Natural killer cell treated with Interleukin-12 subunit alpha and Interleukin-12 subunit beta and Interleukin-15 and Interleukin-18, amount 100 ng/mL, for 72 hours (primary cell): ENCODE data around the gene RFX4. TPM values are rescaled to one million over a fixed set of nuclear protein-coding genes. Genes with fewer than 3 reads are reported as not detected.

Source experiments
- ATAC-seq, 2 donors: fragments of 150-1000 bp; cut with Tn5 transposase in 1 of 2; sonication (Bioruptor Pico), chemical (Tn5 transposase) in 1 of 2; 2 replicates each; pipeline ENCODE4 v1.10.0; 2021
- DNase-seq: peaks from one replicate; pipeline ENCODE4 v3.0.0; 2022; ENCODE audit warnings: low spot score
- H3K27ac Mint-ChIP-seq, 2 donors: 1 replicate in 1 of 2; 2 replicates in 1 of 2; pipeline ENCODE4 v1.8.0; 2022; ENCODE audit warnings: mixed read lengths in 2 of 2, mild to moderate bottlenecking in 1 of 2, moderate library complexity in 1 of 2
- H3K27me3 Mint-ChIP-seq, 2 donors: 1 replicate in 1 of 2; 2 replicates in 1 of 2; pipeline ENCODE4 v1.8.0; 2022; ENCODE audit warnings: mixed read lengths in 2 of 2
- H3K36me3 Mint-ChIP-seq: one replicate; pipeline ENCODE4 v1.8.0; 2022; ENCODE audit warnings: mixed read lengths
- H3K4me1 Mint-ChIP-seq, 2 donors: 1 replicate in 1 of 2; 2 replicates in 1 of 2; pipeline ENCODE4 v1.8.0; 2022; ENCODE audit warnings: low read depth in 2 of 2, mixed read lengths in 2 of 2, mild to moderate bottlenecking in 1 of 2
- H3K4me3 Mint-ChIP-seq: one replicate; pipeline ENCODE4 v1.8.0; 2022; ENCODE audit warnings: mixed read lengths
- H3K9me3 Mint-ChIP-seq: 2 replicates; pipeline ENCODE4 v1.8.0; 2022; ENCODE audit warnings: mixed read lengths
- total RNA-seq, 2 donors: library from RNA; stranded (reverse); gene quantifications; one replicate each; pipeline ENCODE4 v1.2.3, GENCODE V29; 2022

Gene RFX4
- total RNA-seq, 2 donors from 2014 or later, result not detected

DNA sequence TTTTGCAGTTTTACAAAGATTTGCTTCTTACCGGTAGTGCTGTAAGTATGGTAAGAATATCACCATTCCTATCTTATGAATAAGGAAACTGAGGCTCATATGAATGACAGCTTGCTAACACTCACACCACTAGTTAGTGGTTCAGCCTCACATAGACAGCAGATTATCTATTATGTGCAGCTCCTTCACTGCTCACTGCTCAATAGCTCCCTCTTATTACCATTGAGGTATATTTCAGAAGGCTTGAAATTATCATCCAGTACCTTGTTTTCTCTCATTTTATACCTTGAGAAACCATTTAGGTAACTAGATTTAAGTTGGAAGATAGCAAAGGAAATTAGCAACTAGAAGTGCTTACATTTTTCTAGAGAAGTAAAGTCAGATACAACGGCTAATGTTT, 207.2 kb downstream of the RFX4 start:
- ATAC-seq (no peak), DNase-seq (no peak)
- Mint-ChIP-seq H3K27ac (no peak overlapping the region), H3K36me3 (peaks cover 14% of the 10 kb centered on the region), H3K4me3 (no peak overlapping the region), H3K9me3 (no peaks in the 10 kb centered on the region), H3K27me3 (no peaks in the 10 kb centered on the region), H3K4me1 (peaks cover 0 to 6% of the 10 kb centered on the region in 2 donors)

DNA sequence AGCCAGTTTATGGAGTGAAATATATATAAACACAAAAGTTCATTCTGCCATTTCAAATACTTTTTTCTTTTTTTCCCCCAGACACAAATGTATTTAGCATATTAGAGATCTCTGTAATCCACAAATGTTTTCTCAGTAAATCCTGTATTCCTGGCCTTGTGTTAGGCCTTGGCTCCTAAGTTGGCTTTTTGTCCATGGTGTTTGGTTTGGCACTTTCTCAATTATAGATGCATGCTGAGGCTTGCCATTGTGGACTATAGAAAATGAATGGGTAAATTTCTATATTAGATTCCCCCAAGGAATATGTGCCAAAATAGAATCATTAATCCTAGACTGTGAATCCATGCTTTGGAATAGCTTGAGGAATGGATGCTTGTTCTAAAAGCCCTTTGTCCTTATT, 208.7 kb downstream of the RFX4 start:
- Mint-ChIP-seq H3K27me3 (no peaks in the 10 kb centered on the region), H3K4me1 (peaks cover 0 to 6% of the 10 kb centered on the region in 2 donors), H3K27ac (no peak overlapping the region), H3K36me3 (peaks cover 12% of the 10 kb centered on the region), H3K4me3 (no peak overlapping the region), H3K9me3 (no peaks in the 10 kb centered on the region)
- ATAC-seq, result no peak
- no peak for DNase-seq

- no peaks in the 10 kb centered on the region for H3K27me3 Mint-ChIP-seq
- no peak for ATAC-seq
- H3K4me1 Mint-ChIP-seq, result peaks cover 0 to 2% of the 10 kb centered on the region in 2 donors
- H3K27ac Mint-ChIP-seq, result no peak overlapping the region
- no peaks in the 10 kb centered on the region for H3K9me3 Mint-ChIP-seq
- DNase-seq, result no peak
- no peak overlapping the region for H3K4me3 Mint-ChIP-seq
- peaks cover 12% of the 10 kb centered on the region for H3K36me3 Mint-ChIP-seq
Measured at GRCh38 chr12:106794369-106794768, 211.6 kb downstream of the RFX4 start.

DNA sequence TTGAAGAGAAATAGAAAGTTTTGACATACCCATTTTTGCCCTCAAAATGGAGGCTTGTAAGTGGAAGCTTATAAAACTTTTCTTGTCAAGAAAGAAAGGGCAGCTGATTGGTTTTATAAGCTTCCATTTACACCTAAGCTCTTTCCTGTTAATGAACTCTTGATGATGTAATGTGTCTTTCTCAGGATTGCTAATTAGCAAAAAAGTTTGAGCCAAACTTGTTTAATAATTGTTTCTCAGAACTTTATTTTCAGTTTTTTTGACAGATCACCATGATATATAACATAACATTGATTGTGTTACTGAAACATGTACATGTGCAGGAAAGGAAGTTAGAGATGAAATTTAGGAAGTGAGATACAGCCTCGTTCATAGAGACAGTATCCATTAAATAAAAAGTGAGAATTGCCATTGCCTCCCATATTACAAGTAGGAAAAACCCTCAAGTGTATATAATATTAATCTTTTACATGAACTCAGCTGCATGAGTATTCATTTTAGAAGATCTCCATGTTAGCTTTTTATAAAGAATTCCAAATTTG, 218.4 kb downstream of the RFX4 start:
- Mint-ChIP-seq H3K27ac (no peak overlapping the region), H3K36me3 (no peaks in the 10 kb centered on the region), H3K27me3 (no peaks in the 10 kb centered on the region), H3K4me3 (no peak overlapping the region), H3K4me1 (no peaks in the 10 kb centered on the region), H3K9me3 (no peaks in the 10 kb centered on the region)
- no peak for DNase-seq
- no peak for ATAC-seq

DNA sequence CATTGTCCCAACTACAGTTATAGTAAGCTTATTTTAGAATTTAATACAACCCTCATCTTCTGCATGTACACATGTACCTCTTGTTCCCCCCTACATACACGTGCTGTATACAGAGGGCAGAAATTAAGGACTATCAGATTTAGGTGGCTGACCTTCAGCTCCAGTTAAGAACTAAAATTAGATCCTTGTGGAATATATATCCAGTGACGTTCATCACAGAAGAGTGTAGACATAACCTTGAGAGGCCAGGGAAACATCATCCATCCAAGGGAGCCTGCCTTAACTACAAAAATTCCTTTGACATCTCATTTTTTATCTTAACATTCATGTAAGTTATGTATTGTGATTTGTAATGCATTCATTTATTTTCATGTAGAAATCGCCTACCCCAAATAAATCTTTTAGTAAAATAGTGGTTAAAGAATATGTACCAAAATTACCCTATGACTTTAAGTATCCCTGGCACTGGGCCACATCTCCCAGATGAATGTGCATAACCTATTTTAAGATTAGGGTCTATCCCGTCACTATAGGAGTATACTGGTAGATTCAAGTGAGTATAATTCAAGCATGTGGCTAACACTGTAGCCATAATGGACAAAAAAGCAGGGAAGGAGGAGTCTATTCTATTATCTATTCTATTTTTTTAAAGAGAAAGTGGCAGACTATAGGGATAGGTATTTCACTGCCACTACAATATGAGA, 219.2 kb downstream of the RFX4 start:
- Mint-ChIP-seq H3K27ac (no peak overlapping the region), H3K4me1 (no peaks in the 10 kb centered on the region), H3K27me3 (no peaks in the 10 kb centered on the region), H3K9me3 (no peaks in the 10 kb centered on the region), H3K36me3 (no peaks in the 10 kb centered on the region), H3K4me3 (no peak overlapping the region)
- DNase-seq, result no peak
- ATAC-seq, result no peak

- DNase-seq, result no peak
- H3K4me3 Mint-ChIP-seq, result no peak overlapping the region
- H3K9me3 Mint-ChIP-seq, result no peaks in the 10 kb centered on the region
- no peaks in the 10 kb centered on the region for H3K4me1 Mint-ChIP-seq
- ATAC-seq, result no peak
- H3K27ac Mint-ChIP-seq, result no peak overlapping the region
- H3K27me3 Mint-ChIP-seq, result no peaks in the 10 kb centered on the region
- H3K36me3 Mint-ChIP-seq, result no peaks in the 10 kb centered on the region
Measured at GRCh38 chr12:106804668-106805067, 221.9 kb downstream of the RFX4 start.

Other genes starting within 250 kb of the RFX4 start
- gene POLR3B, start 225.3 kb upstream of the RFX4 start, total RNA-seq, result 10 to 100 TPM in 1 of 2 donors, 1 to 10 TPM in 1; 9.0 to 12.3 TPM
- 10 to 100 TPM; 15.8 to 18.2 TPM for gene RIC8B, start 191.7 kb downstream of the RFX4 start, total RNA-seq